GM18526 (cell line): ENCODE data around the gene CRLF2.

Experiments used
- POLR2A ChIP-seq: IDR thresholded peaks from 3 replicates; pipeline ENCODE4 v1.6.1; 2011; ENCODE audit not compliant: insufficient read length; ENCODE audit errors: extremely low read depth

Gene CRLF2

DNA sequence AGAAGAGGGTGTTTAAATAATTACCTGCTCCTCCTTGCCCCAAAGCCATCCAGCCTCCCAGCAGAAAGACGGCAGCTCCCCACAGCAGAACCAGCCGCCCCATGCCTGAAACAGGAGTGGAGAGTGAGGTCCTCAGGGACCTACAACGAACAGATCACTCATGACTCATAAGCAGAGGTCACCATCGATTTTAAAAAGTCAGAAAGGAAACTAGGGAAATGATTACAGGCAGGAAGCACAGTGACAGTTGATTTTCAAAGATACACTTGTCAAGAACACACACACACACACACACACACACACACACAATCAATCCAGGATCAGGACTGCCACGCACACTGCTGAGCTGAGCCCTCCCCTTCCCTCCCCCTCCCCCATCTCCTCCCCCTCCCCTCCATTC lies at the start of gene CRLF2:
TSS of gene CRLF2 (minus strand) at position 118 of the 400 bp plus-strand sequence. CDS start at position 103, 15 bp downstream.
- no peak for TF ChIP-seq POLR2A

DNA sequence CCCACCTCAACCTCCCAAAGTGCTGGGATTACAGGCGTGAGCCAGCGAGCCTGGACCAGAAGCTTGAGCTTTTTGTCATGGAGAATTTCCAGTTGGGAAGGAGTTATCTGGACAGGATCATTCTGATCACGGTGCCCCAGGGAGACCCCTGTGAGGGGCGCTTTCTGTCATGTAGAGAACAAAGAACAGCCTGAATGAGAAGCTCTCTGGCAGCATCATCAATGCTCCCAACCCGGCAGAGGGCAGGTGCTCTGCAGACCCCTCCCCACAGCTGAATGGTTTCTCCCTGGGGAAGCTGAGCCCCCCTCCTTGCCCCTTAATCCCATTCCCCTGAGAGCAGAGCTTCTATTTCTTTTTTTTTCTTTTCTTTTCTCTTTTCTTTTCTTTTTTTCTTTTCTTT lies 48.8 kb upstream of the CRLF2 start:
- TF ChIP-seq POLR2A, result no peak

DNA sequence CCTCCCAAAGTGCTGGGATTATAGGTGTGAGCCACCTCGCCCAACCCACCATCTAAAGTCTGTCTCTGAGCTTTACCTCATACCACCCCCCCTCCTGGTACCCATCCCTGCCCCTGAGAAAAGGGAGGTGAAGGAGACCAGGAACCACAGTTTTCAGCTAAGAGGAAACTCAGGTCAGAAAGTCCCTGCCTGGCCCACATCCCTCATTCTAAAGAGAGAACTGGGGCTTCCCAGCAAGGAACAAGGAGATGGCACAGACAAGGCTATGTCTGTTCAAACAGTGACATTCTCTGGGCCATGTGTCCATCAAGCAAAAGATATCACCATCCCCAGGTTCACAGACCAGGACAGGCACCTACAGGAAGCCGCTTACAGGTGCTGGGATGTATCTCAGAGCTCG lies 40.4 kb upstream of the CRLF2 start:
- TF ChIP-seq POLR2A, result no peak

GRCh38 chrX:1249101-1249887 lies 36.8 kb upstream of the CRLF2 start:
- no peak for TF ChIP-seq POLR2A

- no peak for TF ChIP-seq POLR2A
Measured at GRCh38 chrX:1248331-1249061, 36.0 kb upstream of the CRLF2 start.

DNA sequence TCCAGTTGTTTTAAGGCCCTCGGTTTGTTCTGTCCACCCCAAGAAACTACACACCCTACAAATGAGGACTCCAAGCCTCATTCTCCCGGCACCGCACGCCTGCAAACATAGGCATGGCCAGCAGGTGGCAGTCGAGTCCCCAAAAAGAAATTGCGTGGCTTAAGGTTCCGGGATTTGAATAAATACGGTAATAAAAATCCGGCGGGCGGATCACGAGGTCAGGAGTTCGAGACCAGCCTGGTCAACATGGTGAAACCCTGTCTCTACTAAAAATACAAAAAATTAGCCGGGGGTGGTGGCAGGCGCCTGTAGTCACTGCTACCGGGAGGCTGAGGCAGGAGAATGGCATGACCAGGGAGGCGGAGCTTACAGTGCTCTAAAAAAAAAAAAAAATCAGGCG lies 34.4 kb upstream of the CRLF2 start:
- TF ChIP-seq POLR2A, result no peak

- TF ChIP-seq POLR2A, result no peak
Measured at GRCh38 chrX:1244164-1245076, 32.0 kb upstream of the CRLF2 start.

DNA sequence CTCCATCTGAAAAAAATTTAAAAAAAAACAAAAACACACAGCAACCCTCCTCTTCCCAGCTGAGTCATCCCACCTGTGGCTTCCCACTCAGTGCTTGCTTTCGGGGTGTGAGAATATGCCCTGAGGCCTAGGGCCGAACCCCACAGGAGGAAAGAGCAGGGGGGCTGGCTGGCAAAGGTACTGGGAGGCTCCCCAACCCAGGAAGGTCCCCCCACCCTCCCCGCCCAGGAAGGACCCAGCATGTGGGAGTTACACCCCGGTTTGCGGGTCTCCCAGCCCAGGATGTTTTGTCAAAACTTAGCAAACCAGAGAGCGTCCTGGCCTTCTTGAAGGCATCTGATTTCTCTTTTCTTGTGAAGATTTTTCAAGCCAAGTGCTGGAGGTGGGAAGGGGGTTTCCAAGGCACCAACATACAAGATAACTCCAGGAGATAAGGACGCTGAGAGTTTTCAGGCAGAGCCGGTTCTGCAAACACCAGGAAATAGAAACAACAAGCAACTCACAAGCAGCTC lies 30.5 kb upstream of the CRLF2 start:
- TF ChIP-seq POLR2A, result no peak

DNA sequence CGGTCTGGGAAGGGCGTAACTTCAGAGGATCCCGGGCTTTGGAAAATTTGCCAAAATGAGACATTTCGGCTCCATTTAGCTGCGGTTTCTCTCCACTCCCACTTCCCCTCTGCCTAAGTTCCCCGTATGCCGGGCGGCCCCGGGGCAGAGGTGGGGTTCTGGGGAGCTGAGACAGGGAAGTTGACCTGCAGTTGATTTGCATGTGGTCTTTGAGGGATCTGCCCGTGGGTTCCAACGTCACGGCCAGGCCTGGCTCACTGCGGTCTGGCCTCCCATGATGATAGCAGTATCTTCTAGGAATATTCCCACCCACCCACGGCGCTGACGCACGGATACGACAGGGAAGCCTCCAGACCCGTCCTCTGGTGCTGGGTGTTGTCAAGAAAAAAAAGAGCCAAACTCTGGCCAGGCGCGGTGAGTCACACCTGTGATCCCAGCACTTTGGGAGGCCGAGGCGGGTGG lies 27.3 kb upstream of the CRLF2 start:
- TF ChIP-seq POLR2A, result no peak

DNA sequence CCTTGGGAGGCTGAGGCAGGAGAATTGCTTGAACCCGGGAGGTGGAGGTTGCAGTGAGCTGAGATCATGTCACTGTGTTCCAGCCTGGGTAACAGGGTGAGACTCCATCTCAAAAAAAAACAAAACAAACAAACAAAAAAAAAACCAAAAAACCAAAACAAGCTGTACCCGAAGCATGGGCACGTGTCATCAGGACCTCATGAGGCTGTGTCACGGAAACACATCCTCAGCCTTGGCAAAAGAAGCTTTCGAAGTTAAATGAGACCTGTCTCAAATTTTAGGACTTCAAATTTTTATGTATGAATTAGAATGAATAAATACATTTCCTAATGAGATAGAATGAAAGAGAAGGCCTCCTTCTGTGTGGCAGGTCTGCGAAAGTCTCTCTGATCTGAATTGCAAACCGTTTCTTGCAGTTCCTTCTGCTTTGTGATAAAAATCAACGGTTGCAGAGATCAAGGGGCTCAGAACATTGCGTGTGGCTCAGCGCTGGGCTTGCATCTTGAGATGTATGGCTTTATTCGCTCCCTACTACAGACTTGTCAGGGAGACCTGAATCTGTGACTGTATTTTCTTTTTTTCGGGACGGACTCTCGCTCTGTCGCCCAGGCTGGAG lies 19.5 kb upstream of the CRLF2 start:
- no peak for TF ChIP-seq POLR2A

DNA sequence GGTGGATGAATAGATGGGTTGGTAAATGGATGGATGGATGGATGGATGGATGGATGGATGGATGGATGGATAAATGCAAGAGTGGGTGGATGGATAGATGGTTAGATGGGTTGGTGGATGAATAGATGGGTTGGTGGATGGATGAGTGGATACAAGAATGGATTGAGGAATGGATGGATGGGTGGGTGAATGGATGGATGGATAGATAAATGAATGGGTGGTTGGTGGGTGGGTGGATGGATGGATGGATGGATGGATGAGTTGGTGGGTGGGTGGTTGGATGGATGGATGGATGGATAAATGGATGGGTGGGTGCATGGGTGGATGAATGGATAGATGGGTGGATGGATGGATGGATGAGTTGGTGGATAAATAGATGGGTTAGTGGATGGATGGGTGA lies 13.8 kb upstream of the CRLF2 start:
- no peak for TF ChIP-seq POLR2A

GRCh38 chrX:1224954-1225353 lies 12.5 kb upstream of the CRLF2 start:
- no peak for TF ChIP-seq POLR2A

GRCh38 chrX:1223242-1223600 lies 10.8 kb upstream of the CRLF2 start:
- no peak for TF ChIP-seq POLR2A

- TF ChIP-seq POLR2A, result no peak
Measured at GRCh38 chrX:1222531-1223241, 10.2 kb upstream of the CRLF2 start.

DNA sequence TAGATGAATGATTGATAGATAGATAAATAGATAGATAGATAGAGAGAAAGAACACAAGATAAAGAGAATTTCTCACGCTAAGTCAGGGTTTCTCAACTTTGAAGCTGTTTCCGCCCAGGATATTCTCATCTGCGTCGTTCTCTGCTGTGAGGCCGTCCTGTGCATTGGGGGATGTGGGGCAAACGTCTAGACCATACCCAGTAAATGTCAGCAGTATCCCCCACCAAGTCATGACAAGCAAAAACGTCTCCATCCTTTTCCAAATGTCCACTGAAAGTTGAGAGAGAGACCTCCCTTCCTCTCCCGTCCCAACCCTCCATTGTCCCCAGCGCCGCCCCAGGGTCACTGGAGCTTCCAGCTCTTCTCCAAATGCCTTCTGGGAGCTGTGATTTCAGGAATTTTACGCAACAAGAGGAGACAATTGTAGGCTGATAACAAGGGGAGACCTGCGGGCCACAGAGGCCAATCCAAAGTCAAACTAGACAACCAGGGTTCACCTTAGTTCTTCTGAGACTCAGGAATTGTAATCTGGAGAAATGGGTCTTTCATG lies 8.9 kb upstream of the CRLF2 start:
- no peak for TF ChIP-seq POLR2A
